HCT116 (cell line): Measurements from ENCODE around the gene RELL1. TPM values are rescaled to one million over a fixed set of nuclear protein-coding genes. Genes with fewer than 3 reads are reported as not detected.

ENCODE experiments used
- ATAC-seq: fragments of 200-7000 bp; cut with Tn5 transposase; 2 replicates; pipeline ENCODE4 v1.9.1; 2020; ENCODE audit warnings: mild to moderate bottlenecking, moderate library complexity
- BruUV-seq: library from RNA; stranded (reverse); fragments of 400-500 nt; replicated peaks from 2 replicates; lab custom pipeline; 2021; lab: Mats Ljungman, UMichigan
- CTCF ChIA-PET: fragments of 300-600 bp; sonication (Branson Sonifier 250); formaldehyde crosslinking; loops from one replicate; lab custom pipeline; 2021; ENCODE audit warnings: antibody characterized with exemption; lab: Charles Lee
- POLR2A ChIA-PET: fragments of 300-600, 350-600 bp; sonication (Branson Sonifier 250); formaldehyde crosslinking; loops from one replicate; lab custom pipeline; 2021; ENCODE audit warnings: antibody characterized with exemption; lab: Charles Lee
- RAD21 ChIA-PET, 2 experiments: fragments of 300-600 bp; sonication (Branson Sonifier 250); formaldehyde crosslinking; loops; one replicate each; lab custom pipeline; 2023; ENCODE audit warnings: low total read pairs in 2 of 2; ENCODE audit not compliant: uncharacterized antibody in 2 of 2, unreplicated experiment in 2 of 2, low non-redundant PET in 1 of 2; lab: Charles Lee
- DNase-seq: peaks from one replicate; pipeline ENCODE4 v3.0.0-alpha.2; 2010; ENCODE audit warnings: low read depth, low spot score
- H2AFZ ChIP-seq: fragments of 200-600 bp; shearing (Covaris generic), sonication (generic); 2 replicates; pipeline ENCODE4 v1.6.1; 2017; ENCODE audit warnings: low read depth, mixed run types, mixed read lengths, antibody characterized with exemption, low read length; ENCODE audit not compliant: poor library complexity, severe bottlenecking
- H3K27ac ChIP-seq: 2 replicates; pipeline ENCODE4 v1.5.1; 2012; ENCODE audit warnings: low read depth, low read length
- H3K27me3 ChIP-seq: fragments of 200-600 bp; sonication (generic); 2 replicates; pipeline ENCODE4 v1.6.1; 2016; ENCODE audit warnings: mixed run types, low read length, mixed read lengths; ENCODE audit not compliant: insufficient read depth
- H3K36me3 ChIP-seq, 2 experiments: fragments of 200-500 bp in 1 of 2; fragments of 200-600 bp in 1 of 2; sonication (Bioruptor generic) in 1 of 2; sonication (generic) in 1 of 2; 2 replicates each; pipeline versions ENCODE4 v1.5.1 to v1.6.1; 2014 to 2016; ENCODE audit warnings: low read length in 2 of 2, inconsistent platforms in 1 of 2, mixed read lengths in 1 of 2, mixed run types in 1 of 2; ENCODE audit not compliant: insufficient read depth in 2 of 2, control insufficient read depth in 1 of 2
- H3K4me1 ChIP-seq, 2 experiments: fragments of 200-600 bp in 1 of 2; sonication (generic) in 1 of 2; 2 replicates each; pipeline versions ENCODE4 v1.5.1 to v1.6.1; 2012 to 2017; ENCODE audit warnings: low read length in 2 of 2, inconsistent platforms in 1 of 2, mild to moderate bottlenecking in 1 of 2, mixed read lengths in 1 of 2, mixed run types in 1 of 2, moderate library complexity in 1 of 2; ENCODE audit not compliant: insufficient read depth in 2 of 2, control insufficient read depth in 1 of 2
- H3K4me2 ChIP-seq: fragments of 200-600 bp; sonication (generic); 2 replicates; pipeline ENCODE4 v1.6.1; 2017; ENCODE audit warnings: mixed run types, low read length, mixed read lengths
- H3K4me3 ChIP-seq, 2 experiments: fragments of 200-600 bp in 1 of 2; sonication (generic) in 1 of 2; replicated peaks in 1 of 2; 2 replicates each; pipeline ENCODE4 v1.5.1; 2011 to 2016; ENCODE audit warnings: low read length in 2 of 2, control low read depth in 1 of 2, low read depth in 1 of 2, mild to moderate bottlenecking in 1 of 2, mixed read lengths in 1 of 2, mixed run types in 1 of 2
- H3K79me2 ChIP-seq: fragments of 200-600 bp; sonication (generic); 2 replicates; pipeline ENCODE4 v1.6.1; 2017; ENCODE audit warnings: mild to moderate bottlenecking, mixed run types, low read length, moderate library complexity, mixed read lengths; ENCODE audit not compliant: insufficient read depth
- H3K9ac ChIP-seq: fragments of 200-600 bp; sonication (generic); 2 replicates; pipeline ENCODE4 v1.6.1; 2016; ENCODE audit warnings: low read length, mixed read lengths
- H3K9me2 ChIP-seq: fragments of 200-600 bp; sonication (generic), shearing (Covaris generic); 2 replicates; pipeline ENCODE4 v1.6.1; 2017; ENCODE audit warnings: mixed run types, mild to moderate bottlenecking, moderate library complexity; ENCODE audit not compliant: insufficient read depth
- H3K9me3 ChIP-seq, 2 experiments: fragments of 200-500 bp in 1 of 2; fragments of 200-600 bp in 1 of 2; sonication (Bioruptor generic) in 1 of 2; sonication (generic) in 1 of 2; 2 replicates each; pipeline ENCODE4 v1.6.1; 2014 to 2017; ENCODE audit warnings: low read length in 2 of 2, mixed read lengths in 2 of 2, inconsistent platforms in 1 of 2, low read depth in 1 of 2, mild to moderate bottlenecking in 1 of 2, mixed run types in 1 of 2, moderate library complexity in 1 of 2; ENCODE audit not compliant: control insufficient read depth in 1 of 2, insufficient read depth in 1 of 2
- H4K20me1 ChIP-seq: fragments of 200-600 bp; sonication (generic), shearing (Covaris generic); 2 replicates; pipeline ENCODE4 v1.6.1; 2017; ENCODE audit warnings: mixed run types, mild to moderate bottlenecking, moderate library complexity; ENCODE audit not compliant: insufficient read depth
- CBX3 ChIP-seq: IDR thresholded peaks from 2 replicates; pipeline ENCODE4 v1.6.1; 2012; ENCODE audit warnings: low read depth
- CEBPB ChIP-seq: IDR thresholded peaks from 2 replicates; pipeline ENCODE4 v1.6.1; 2012; ENCODE audit warnings: low read depth
- CTCF ChIP-seq, 3 experiments: fragments of 200-600 bp in 1 of 3; sonication (generic) in 1 of 3; IDR thresholded peaks in 2 of 3; conservative IDR thresholded peaks in 1 of 3; 2 replicates each; pipeline ENCODE4 v1.5.1; 2012 to 2017; ENCODE audit warnings: low read depth in 2 of 3, low read length in 2 of 3, antibody characterized with exemption in 1 of 3, borderline replicate concordance in 1 of 3, control low read depth in 1 of 3, mild to moderate bottlenecking in 1 of 3, mixed read lengths in 1 of 3, mixed run types in 1 of 3, moderate library complexity in 1 of 3; ENCODE audit not compliant: insufficient read depth in 1 of 3
- EGR1 ChIP-seq: IDR thresholded peaks from 2 replicates; pipeline ENCODE4 v1.6.1; 2012; ENCODE audit warnings: low read depth
- ELF1 ChIP-seq: IDR thresholded peaks from 2 replicates; pipeline ENCODE4 v1.6.1; 2012; ENCODE audit warnings: low read depth, borderline replicate concordance
- FOSL1 ChIP-seq: IDR thresholded peaks from 2 replicates; pipeline ENCODE4 v1.6.1; 2012; ENCODE audit warnings: low read depth
- MAX ChIP-seq: IDR thresholded peaks from 2 replicates; pipeline ENCODE4 v1.6.1; 2012
- POLR2A ChIP-seq: IDR thresholded peaks from 2 replicates; pipeline ENCODE4 v1.7.0; 2011; ENCODE audit warnings: borderline replicate concordance; ENCODE audit not compliant: insufficient read depth, insufficient read length; ENCODE audit errors: extremely low read depth
- RAD21 ChIP-seq: IDR thresholded peaks from 2 replicates; pipeline ENCODE4 v1.6.1; 2012; ENCODE audit warnings: low read depth, mild to moderate bottlenecking
- REST ChIP-seq: IDR thresholded peaks from 2 replicates; pipeline ENCODE4 v1.6.1; 2012; ENCODE audit warnings: low read depth
- SP1 ChIP-seq: IDR thresholded peaks from 2 replicates; pipeline ENCODE4 v1.6.1; 2012; ENCODE audit warnings: low read depth
- SRF ChIP-seq: IDR thresholded peaks from 2 replicates; pipeline ENCODE4 v1.6.1; 2012; ENCODE audit warnings: low read depth
- TCF7L2 ChIP-seq: IDR thresholded peaks from 2 replicates; pipeline ENCODE4 v1.7.0; 2011; ENCODE audit warnings: borderline replicate concordance, inconsistent platforms; ENCODE audit not compliant: insufficient read depth, insufficient read length; ENCODE audit errors: extremely low read depth
- YY1 ChIP-seq: IDR thresholded peaks from 2 replicates; pipeline ENCODE4 v1.6.1; 2011; ENCODE audit warnings: low read length, low read depth, moderate library complexity, mild to moderate bottlenecking; ENCODE audit not compliant: insufficient replicate concordance; ENCODE audit errors: extremely low read depth
- ZFX ChIP-seq: fragments of 450-650 bp; IDR thresholded peaks from 2 replicates; pipeline ENCODE4 v1.6.1; 2017
- ZNF274 ChIP-seq: fragments of 200-500 bp; sonication (Bioruptor generic); IDR thresholded peaks from 2 replicates; pipeline ENCODE4 v1.6.1; 2014; ENCODE audit warnings: mild to moderate bottlenecking, low read depth, low read length, inconsistent platforms
- intact Hi-C: fragments of 100-400 bp; cut with micrococcal nuclease; formaldehyde crosslinking; loops from 2 replicates; pipeline ENCODE4 v1.10.0; 2022
- total RNA-seq: library from RNA; stranded (reverse); gene quantifications from one replicate; pipeline ENCODE4 v1.2.1, GENCODE V29; 2021; ENCODE audit not compliant: unreplicated experiment

RELL1 gene
- total RNA-seq, 1 experiment from 2014 or later: 30.2 TPM

DNA sequence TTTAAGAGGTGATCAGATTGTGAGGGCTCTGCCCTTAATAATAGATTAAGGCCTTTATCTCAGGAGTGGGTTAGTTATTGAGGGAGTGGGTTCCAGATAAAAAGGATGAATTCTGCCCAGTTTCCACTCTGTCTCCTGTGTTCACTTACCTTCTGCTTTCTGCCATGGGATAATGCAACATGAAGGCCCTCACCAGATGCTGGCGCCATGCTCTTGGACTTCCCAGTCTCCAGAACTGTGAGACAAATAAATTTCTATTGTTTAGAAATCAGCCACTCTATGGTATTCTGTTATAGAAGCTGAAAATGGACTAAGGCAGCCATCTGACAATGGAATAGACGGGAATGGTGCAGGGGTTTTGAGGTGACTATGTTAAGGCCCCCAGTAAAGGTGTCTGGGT lies 6.9 kb upstream of the RELL1 start:
- H3K27me3 ChIP-seq: no peaks in the 10 kb centered on the region
- no peak for TF ChIP-seq FOSL1
- no peak for TF ChIP-seq TCF7L2
- TF ChIP-seq CBX3: 0 out of 2 replicates have a peak, but pooled peaks have one; percentile 11
- TF ChIP-seq, all 23 proteins: peak for 1
- DNase-seq (no peak), ATAC-seq (no peak)
- no peaks in the 10 kb centered on the region for H3K79me2 ChIP-seq
- H4K20me1 ChIP-seq: no peaks in the 10 kb centered on the region
- no peaks in the 10 kb centered on the region for H3K9me2 ChIP-seq
- H2AFZ ChIP-seq: no peak overlapping the region
- CTCF ChIA-PET: no interaction called here
- peaks cover 0 to 8% of the 10 kb centered on the region in 2 experiments; a peak in 2 of 4 replicates for H3K4me1 ChIP-seq
- H3K4me3 ChIP-seq: no peak overlapping the region
- RAD21 ChIA-PET: no interaction called here
- H3K9me3 ChIP-seq: no peaks in the 10 kb centered on the region
- H3K9ac ChIP-seq: no peak overlapping the region
- intact Hi-C loops: no loop called here
- POLR2A ChIA-PET: no interaction called here
- peak overlapping the region; percentile 29 for H3K4me2 ChIP-seq
- no peaks in the 10 kb centered on the region for H3K36me3 ChIP-seq
- no peak overlapping the region for H3K27ac ChIP-seq
- BruUV-seq: no TSS peak

GRCh38 chr4:37690976-37691375 lies 4.8 kb upstream of the RELL1 start:
- Histone ChIP-seq H3K4me2 (no peak overlapping the region), H4K20me1 (no peaks in the 10 kb centered on the region), H3K27me3 (no peaks in the 10 kb centered on the region), H3K9me3 (no peaks in the 10 kb centered on the region), H3K27ac (no peak overlapping the region), H3K4me1 (peaks cover 0 to 17% of the 10 kb centered on the region in 2 experiments; a peak in 3 of 4 replicates), H3K9ac (no peak overlapping the region), H2AFZ (no peak overlapping the region), H3K4me3 (no peak overlapping the region), H3K36me3 (no peaks in the 10 kb centered on the region), H3K9me2 (no peaks in the 10 kb centered on the region), H3K79me2 (no peaks in the 10 kb centered on the region)
- RAD21 ChIA-PET: no interaction called here
- CTCF ChIA-PET: no interaction called here
- intact Hi-C loops: no loop called here
- POLR2A ChIA-PET: no interaction called here
- DNase-seq (no peak), ATAC-seq (no peak)
- no peak for TF ChIP-seq ZFX
- TF ChIP-seq SP1: no peak
- no peak for TF ChIP-seq CTCF (IDR thresholded peaks at IDR 0.05 in 2 of 3, conservative IDR thresholded peaks at IDR 0.05 in 1 of 3; ENCODE audit: borderline replicate concordance in 1 of 3, insufficient read depth in 1 of 3, low read depth in 2 of 3, low read length in 2 of 3)
- no peak for TF ChIP-seq SRF
- TF ChIP-seq ZNF274: no peak
- no peak for TF ChIP-seq TCF7L2
- no peak for TF ChIP-seq POLR2A
- TF ChIP-seq YY1: no peak
- no peak for TF ChIP-seq RAD21
- TF ChIP-seq REST: no peak
- TF ChIP-seq EGR1: no peak
- no peak for TF ChIP-seq CEBPB
- TF ChIP-seq CBX3: no peak
- TF ChIP-seq MAX: no peak
- no peak for TF ChIP-seq ELF1
- BruUV-seq: no TSS peak
